ENCODE data around the gene CARTPT. TPM values are rescaled to one million over a fixed set of nuclear protein-coding genes. Genes with fewer than 3 reads are reported as not detected.

Gene CARTPT
- 8.5 TPM for polyA plus RNA-seq
- long read RNA-seq, donor 1: 0 reads
- long read RNA-seq, donor 2, partial matches to known transcripts: 0 of 1 reads
- long read RNA-seq, donor 2, other reads (novel, unspliced or antisense): 0 of 1 reads
- long read RNA-seq, donor 3: 0 reads
- long read RNA-seq, donor 4: 0 reads
- long read RNA-seq, donor 5, partial matches to known transcripts: 0 of 1 reads
- long read RNA-seq, donor 5, other reads (novel, unspliced or antisense): 0 of 1 reads
- long read RNA-seq, donor 6: 0 reads
- long read RNA-seq, donor 7: 0 reads
- long read RNA-seq, donor 8, partial matches to known transcripts: 0 of 2 reads
- long read RNA-seq, donor 8, other reads (novel, unspliced or antisense): 0 of 2 reads
- long read RNA-seq, donor 9, partial matches to known transcripts: 0 of 3 reads
- long read RNA-seq, donor 9, other reads (novel, unspliced or antisense): 0 of 3 reads
- long read RNA-seq, donor 10, partial matches to known transcripts: 0 of 1 reads
- long read RNA-seq, donor 10, other reads (novel, unspliced or antisense): 0 of 1 reads
- long read RNA-seq, donor 11, partial matches to known transcripts: 0 of 4 reads
- long read RNA-seq, donor 11, other reads (novel, unspliced or antisense): 0 of 4 reads

- Histone ChIP-seq H3K27ac (ENCODE audit: low read length) (no peak within 1 kb of the TSS), H3K4me3 (ENCODE audit: low read length) (no peak within 1 kb of the TSS), H3K27me3 (ENCODE audit: control insufficient read depth, insufficient read depth, low read length) (peaks cover 53% of the 10 kb centered on the region), H3K9me3 (ENCODE audit: control insufficient read depth, low read depth, low read length) (peaks cover 7% of the 10 kb centered on the region), H3K4me1 (ENCODE audit: control insufficient read depth, insufficient read depth, low read length) (no peaks in the 10 kb centered on the region), H3K36me3 (ENCODE audit: control insufficient read depth, insufficient read depth, low read length) (no peaks in the 10 kb centered on the region)
- peak in 1 of 2 donors; percentile 30 for DNase-seq
- WGBS (ENCODE audit: insufficient coverage, low lambda C conversion rate): no CpG with 5 or more reads among the region's 65 CpGs
These were observed at the start of gene CARTPT for GRCh38 chr5:71719063-71719964. Gene CARTPT (plus strand): TSS chr5:71719275. CDS start chr5:71719294, 19 bp downstream.

DNA sequence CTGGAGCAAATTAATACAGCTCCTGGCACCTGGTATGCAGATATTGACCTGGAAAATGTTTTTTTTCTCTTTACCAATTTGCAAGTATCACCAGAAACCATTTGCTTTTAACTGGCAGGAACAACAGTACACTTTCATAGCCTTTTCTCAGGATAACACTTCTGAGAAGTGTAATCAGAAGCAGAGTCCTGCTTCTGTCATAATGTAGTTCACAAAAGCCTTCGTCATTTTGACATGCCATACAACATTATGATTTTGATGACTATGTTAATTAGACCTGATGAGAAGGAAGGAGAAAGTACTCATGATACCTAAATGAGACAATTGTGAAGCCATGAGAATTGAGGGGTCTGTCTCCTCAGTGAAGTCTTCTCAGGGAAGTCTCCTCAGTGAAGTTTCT lies 41.1 kb upstream of the CARTPT start:
- Histone ChIP-seq H3K9me3 (ENCODE audit: control insufficient read depth, low read depth, low read length) (no peaks in the 10 kb centered on the region), H3K36me3 (ENCODE audit: control insufficient read depth, insufficient read depth, low read length) (no peaks in the 10 kb centered on the region), H3K4me3 (ENCODE audit: low read length) (no peak overlapping the region), H3K27ac (ENCODE audit: low read length) (no peak overlapping the region), H3K27me3 (ENCODE audit: control insufficient read depth, insufficient read depth, low read length) (no peaks in the 10 kb centered on the region), H3K4me1 (ENCODE audit: control insufficient read depth, insufficient read depth, low read length) (no peaks in the 10 kb centered on the region)
- DNase-seq: no peak
- no CpG with 5 or more reads among the region's 1 CpG for WGBS (ENCODE audit: insufficient coverage, low lambda C conversion rate)

GRCh38 chr5:71679714-71680113 lies 39.4 kb upstream of the CARTPT start:
- Histone ChIP-seq H3K27ac (ENCODE audit: low read length) (no peak overlapping the region), H3K36me3 (ENCODE audit: control insufficient read depth, insufficient read depth, low read length) (no peaks in the 10 kb centered on the region), H3K4me1 (ENCODE audit: control insufficient read depth, insufficient read depth, low read length) (no peaks in the 10 kb centered on the region), H3K9me3 (ENCODE audit: control insufficient read depth, low read depth, low read length) (no peaks in the 10 kb centered on the region), H3K4me3 (ENCODE audit: low read length) (no peak overlapping the region), H3K27me3 (ENCODE audit: control insufficient read depth, insufficient read depth, low read length) (no peaks in the 10 kb centered on the region)
- WGBS (ENCODE audit: insufficient coverage, low lambda C conversion rate): 45% methylated on average over 4 of the region's 5 CpGs
- no peak for DNase-seq

DNA sequence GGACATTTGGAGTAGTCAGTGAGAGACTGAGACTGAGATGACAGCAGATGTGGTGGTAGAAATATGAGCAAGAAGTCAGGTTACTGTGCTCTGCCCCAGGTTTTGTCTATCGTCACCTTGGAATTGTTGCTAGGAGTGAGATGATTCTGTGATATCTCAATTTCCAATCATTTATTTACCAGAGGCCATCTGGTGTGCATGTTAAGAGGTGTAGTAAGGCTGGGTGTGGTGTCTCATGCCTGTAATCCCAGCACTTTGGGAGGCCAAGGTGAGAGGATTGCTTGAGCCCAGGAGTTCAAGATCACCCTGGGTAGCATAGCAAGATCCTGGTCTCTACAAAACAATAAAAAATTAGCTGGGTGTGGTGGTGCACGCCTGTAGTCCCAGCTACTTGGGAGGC lies 38.6 kb upstream of the CARTPT start:
- H3K27ac ChIP-seq (ENCODE audit: low read length): no peak overlapping the region
- DNase-seq: no peak
- no CpG with 5 or more reads among the region's 2 CpGs for WGBS (ENCODE audit: insufficient coverage, low lambda C conversion rate)

GRCh38 chr5:71681296-71681695 lies 37.8 kb upstream of the CARTPT start:
- Histone ChIP-seq H3K27ac (ENCODE audit: low read length) (no peak overlapping the region), H3K4me3 (ENCODE audit: low read length) (no peak overlapping the region), H3K36me3 (ENCODE audit: control insufficient read depth, insufficient read depth, low read length) (no peaks in the 10 kb centered on the region), H3K9me3 (ENCODE audit: control insufficient read depth, low read depth, low read length) (no peaks in the 10 kb centered on the region), H3K4me1 (ENCODE audit: control insufficient read depth, insufficient read depth, low read length) (no peaks in the 10 kb centered on the region), H3K27me3 (ENCODE audit: control insufficient read depth, insufficient read depth, low read length) (no peaks in the 10 kb centered on the region)
- 67% methylated on average over 1 of the region's 3 CpGs for WGBS (ENCODE audit: insufficient coverage, low lambda C conversion rate)
- DNase-seq: no peak

More for the DNA sequence above, 38.6 kb upstream of the CARTPT start:
- H3K9me3 ChIP-seq (ENCODE audit: control insufficient read depth, low read depth, low read length): no peaks in the 10 kb centered on the region
- H3K4me1 ChIP-seq (ENCODE audit: control insufficient read depth, insufficient read depth, low read length): no peaks in the 10 kb centered on the region
- H3K4me3 ChIP-seq (ENCODE audit: low read length): no peak overlapping the region
- no peaks in the 10 kb centered on the region for H3K36me3 ChIP-seq (ENCODE audit: control insufficient read depth, insufficient read depth, low read length)
- H3K27me3 ChIP-seq (ENCODE audit: control insufficient read depth, insufficient read depth, low read length): no peaks in the 10 kb centered on the region

DNA sequence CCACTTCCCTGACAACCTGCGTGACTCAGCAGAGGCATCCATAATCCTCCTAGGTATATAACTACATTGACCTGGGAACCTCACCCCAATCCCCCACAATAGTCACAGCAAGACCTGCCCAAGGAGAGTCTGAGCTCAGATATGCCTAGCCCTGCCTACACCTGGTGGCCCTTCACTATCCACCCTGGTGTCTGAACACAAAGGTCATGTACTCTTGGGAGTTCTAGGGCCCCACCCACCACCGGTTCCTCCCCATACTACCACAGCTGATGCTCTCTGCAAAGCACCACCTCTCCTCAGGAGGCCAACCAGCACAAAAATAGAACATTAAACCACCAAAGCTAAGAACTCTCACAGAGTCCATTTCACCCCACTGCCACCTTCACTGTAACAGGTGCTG lies 34.8 kb upstream of the CARTPT start:
- WGBS (ENCODE audit: insufficient coverage, low lambda C conversion rate): no CpG with 5 or more reads among the region's 2 CpGs

GRCh38 chr5:71693828-71694427 lies 25.1 kb upstream of the CARTPT start:
- H3K27me3 ChIP-seq (ENCODE audit: control insufficient read depth, insufficient read depth, low read length): no peaks in the 10 kb centered on the region
- WGBS (ENCODE audit: insufficient coverage, low lambda C conversion rate): 0% methylated on average over 1 of the region's 7 CpGs
- peak overlapping the region; percentile 83 for H3K27ac ChIP-seq (ENCODE audit: low read length)
- H3K9me3 ChIP-seq (ENCODE audit: control insufficient read depth, low read depth, low read length): no peaks in the 10 kb centered on the region
- peaks cover 24% of the 10 kb centered on the region for H3K4me1 ChIP-seq (ENCODE audit: control insufficient read depth, insufficient read depth, low read length)
- no peaks in the 10 kb centered on the region for H3K36me3 ChIP-seq (ENCODE audit: control insufficient read depth, insufficient read depth, low read length)
- peak; percentile 59 to 83 for DNase-seq
- no peak overlapping the region for H3K4me3 ChIP-seq (ENCODE audit: low read length)

More for the DNA sequence above, 34.8 kb upstream of the CARTPT start:
- Histone ChIP-seq H3K9me3 (ENCODE audit: control insufficient read depth, low read depth, low read length) (no peaks in the 10 kb centered on the region), H3K27ac (ENCODE audit: low read length) (no peak overlapping the region), H3K4me3 (ENCODE audit: low read length) (no peak overlapping the region), H3K36me3 (ENCODE audit: control insufficient read depth, insufficient read depth, low read length) (no peaks in the 10 kb centered on the region), H3K27me3 (ENCODE audit: control insufficient read depth, insufficient read depth, low read length) (no peaks in the 10 kb centered on the region), H3K4me1 (ENCODE audit: control insufficient read depth, insufficient read depth, low read length) (no peaks in the 10 kb centered on the region)
- DNase-seq: no peak

GRCh38 chr5:71695071-71695470 lies 24.0 kb upstream of the CARTPT start:
- Histone ChIP-seq H3K4me1 (ENCODE audit: control insufficient read depth, insufficient read depth, low read length) (peaks cover 24% of the 10 kb centered on the region), H3K27ac (ENCODE audit: low read length) (peak overlapping the region; percentile 83), H3K36me3 (ENCODE audit: control insufficient read depth, insufficient read depth, low read length) (no peaks in the 10 kb centered on the region), H3K4me3 (ENCODE audit: low read length) (no peak overlapping the region), H3K9me3 (ENCODE audit: control insufficient read depth, low read depth, low read length) (no peaks in the 10 kb centered on the region), H3K27me3 (ENCODE audit: control insufficient read depth, insufficient read depth, low read length) (no peaks in the 10 kb centered on the region)
- WGBS (ENCODE audit: insufficient coverage, low lambda C conversion rate): no CpG with 5 or more reads among the region's 8 CpGs
- peak; percentile 24 to 65 for DNase-seq

DNA sequence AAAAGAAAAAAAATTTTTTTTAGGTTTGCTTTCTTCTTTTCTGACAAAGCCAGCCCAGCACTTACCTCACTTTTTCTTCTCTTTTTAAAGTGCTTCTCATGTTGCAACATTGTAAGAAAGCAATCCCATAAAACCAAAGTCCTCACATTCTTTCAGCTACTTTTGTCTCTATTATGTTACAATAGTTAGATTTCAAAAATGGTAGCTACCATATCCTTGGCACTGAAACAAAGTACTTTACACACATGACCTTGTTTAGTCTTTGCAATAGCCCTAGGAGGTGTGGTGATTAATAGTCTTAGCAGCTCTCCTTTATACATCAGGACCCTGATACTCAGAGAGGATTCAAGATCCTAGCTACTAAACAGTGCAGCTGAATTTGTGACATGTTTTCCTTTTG lies 23.5 kb upstream of the CARTPT start:
- H3K9me3 ChIP-seq (ENCODE audit: control insufficient read depth, low read depth, low read length): no peaks in the 10 kb centered on the region
- H3K4me3 ChIP-seq (ENCODE audit: low read length): no peak overlapping the region
- no peaks in the 10 kb centered on the region for H3K36me3 ChIP-seq (ENCODE audit: control insufficient read depth, insufficient read depth, low read length)
- no peaks in the 10 kb centered on the region for H3K27me3 ChIP-seq (ENCODE audit: control insufficient read depth, insufficient read depth, low read length)
- peak overlapping the region; percentile 83 for H3K27ac ChIP-seq (ENCODE audit: low read length)
- DNase-seq: peak in 1 of 2 donors; percentile 33
- H3K4me1 ChIP-seq (ENCODE audit: control insufficient read depth, insufficient read depth, low read length): peaks cover 24% of the 10 kb centered on the region

DNA sequence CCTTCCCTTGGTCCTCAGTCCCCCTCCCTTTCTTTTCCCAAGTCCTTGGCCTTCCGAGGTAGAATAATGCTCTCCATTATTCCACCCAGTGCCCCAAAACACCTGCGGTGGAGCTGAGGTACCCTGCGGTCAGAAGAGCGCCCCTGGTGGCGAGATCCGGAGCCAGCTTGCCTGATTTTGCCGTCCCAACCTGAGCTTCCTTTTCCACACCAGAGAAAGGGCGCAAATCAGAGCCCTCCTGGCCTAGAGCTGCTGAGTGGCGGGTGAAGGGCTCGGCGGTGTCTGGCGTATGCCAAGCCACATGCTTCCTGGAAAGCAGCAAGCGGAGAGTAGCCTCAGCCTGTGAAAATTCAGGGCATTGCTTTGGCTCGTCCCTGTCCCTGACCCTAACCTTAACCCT lies 21.1 kb upstream of the CARTPT start:
- no peak for DNase-seq
- no peak overlapping the region for H3K27ac ChIP-seq (ENCODE audit: low read length)
- no peak overlapping the region for H3K4me3 ChIP-seq (ENCODE audit: low read length)
- no peaks in the 10 kb centered on the region for H3K36me3 ChIP-seq (ENCODE audit: control insufficient read depth, insufficient read depth, low read length)
- no peaks in the 10 kb centered on the region for H3K27me3 ChIP-seq (ENCODE audit: control insufficient read depth, insufficient read depth, low read length)
- WGBS (ENCODE audit: insufficient coverage, low lambda C conversion rate): no CpG with 5 or more reads among the region's 14 CpGs
- peaks cover 24% of the 10 kb centered on the region for H3K4me1 ChIP-seq (ENCODE audit: control insufficient read depth, insufficient read depth, low read length)
- no peaks in the 10 kb centered on the region for H3K9me3 ChIP-seq (ENCODE audit: control insufficient read depth, low read depth, low read length)
